GM12878 (cell line): ENCODE results near the gene ANKRD34C. TPM values are rescaled to one million over a fixed set of nuclear protein-coding genes. Genes with fewer than 3 reads are reported as not detected.

Experiments
- ATAC-seq: fragments of 200-7000 bp; cut with Tn5 transposase; 3 replicates; pipeline ENCODE4 v1.9.1; 2020; ENCODE audit warnings: mild to moderate bottlenecking, moderate library complexity
- BruUV-seq: library from RNA; stranded (reverse); fragments of 400-500 nt; replicated peaks from 2 replicates; lab custom pipeline; 2021; lab: Mats Ljungman, UMichigan
- CTCF ChIA-PET: fragments of 300-600 bp; sonication (Branson Sonifier 250); formaldehyde crosslinking; extraction: SDS; loops from one replicate; lab custom pipeline; 2021; ENCODE audit warnings: inconsistent platforms; lab: Yijun Ruan, JAX
- POLR2A ChIA-PET: fragments of 350-600 bp; formaldehyde crosslinking; extraction: SDS; loops from one replicate; lab custom pipeline; 2021; ENCODE audit warnings: inconsistent platforms; lab: Charles Lee
- RAD21 ChIA-PET: fragments of 300-600 bp; sonication (Branson Sonifier 250); formaldehyde crosslinking; loops from one replicate; lab custom pipeline; 2023; ENCODE audit warnings: antibody characterized with exemption; ENCODE audit not compliant: unreplicated experiment; lab: Charles Lee
- SMC1A ChIA-PET: fragments of 300-600 bp; sonication (Branson Sonifier 250); formaldehyde crosslinking; loops from one replicate; lab custom pipeline; 2023; ENCODE audit not compliant: unreplicated experiment, uncharacterized antibody; lab: Charles Lee
- DNase-seq: peaks from one replicate; pipeline ENCODE4 v3.0.0-alpha.2; 2011; ENCODE audit warnings: low read depth, low spot score
- FAIRE-seq: peaks from 3 replicates; lab custom pipeline; 2011; peaks lifted over from hg19 to GRCh38; lab: Jason Lieb, UNC
- H2AFZ ChIP-seq: 2 replicates; pipeline ENCODE4 v1.6.0; 2011; ENCODE audit warnings: low read depth, low read length, control low read depth; ENCODE audit not compliant: control insufficient read depth
- H3K27ac ChIP-seq: 2 replicates; pipeline ENCODE4 v1.5.1; 2011; ENCODE audit warnings: control low read depth; ENCODE audit not compliant: control insufficient read depth, insufficient read depth
- H3K27me3 ChIP-seq, 2 experiments: replicated peaks in 1 of 2; 2 replicates each; pipeline versions ENCODE4 v1.6.0 to v1.6.1; 2011; ENCODE audit warnings: low read length in 1 of 2; ENCODE audit not compliant: control insufficient read depth in 2 of 2, insufficient read depth in 2 of 2
- H3K36me3 ChIP-seq, 2 experiments: 2 replicates each; pipeline ENCODE4 v1.5.1; 2011; ENCODE audit warnings: low read length in 1 of 2; ENCODE audit not compliant: control insufficient read depth in 2 of 2, insufficient read depth in 2 of 2
- H3K4me1 ChIP-seq: 2 replicates; pipeline ENCODE4 v1.6.1; 2011; ENCODE audit warnings: mild to moderate bottlenecking, low read length, moderate library complexity, mixed read lengths; ENCODE audit not compliant: control insufficient read depth, insufficient read depth
- H3K4me2 ChIP-seq: 2 replicates; pipeline ENCODE4 v1.6.0; 2011; ENCODE audit warnings: control low read depth; ENCODE audit not compliant: control insufficient read depth, insufficient read depth
- H3K4me3 ChIP-seq: fragments of 200-600 bp; sonication (generic); 2 replicates; pipeline ENCODE4 v1.5.1; 2016
- H3K79me2 ChIP-seq: 2 replicates; pipeline ENCODE4 v1.6.0; 2011; ENCODE audit warnings: low read length; ENCODE audit not compliant: control insufficient read depth, insufficient read depth
- H3K9ac ChIP-seq: 2 replicates; pipeline ENCODE4 v1.8.0; 2011; ENCODE audit warnings: low read length, control low read depth, mixed read lengths; ENCODE audit not compliant: control insufficient read depth, insufficient read depth
- H3K9me3 ChIP-seq: replicated peaks from 3 replicates; pipeline ENCODE4 v1.5.1; 2011; ENCODE audit warnings: mild to moderate bottlenecking, low read length; ENCODE audit not compliant: control insufficient read depth, insufficient read depth
- H4K20me1 ChIP-seq: 2 replicates; pipeline ENCODE4 v1.6.0; 2011; ENCODE audit not compliant: control insufficient read depth, insufficient read depth
- BCLAF1 ChIP-seq: fragments of 450-650 bp; IDR thresholded peaks from 2 replicates; pipeline ENCODE4 v1.6.1; 2017; ENCODE audit warnings: antibody characterized with exemption, mild to moderate bottlenecking, moderate library complexity
- FOXM1 ChIP-seq: IDR thresholded peaks from 2 replicates; pipeline ENCODE4 v1.6.1; 2012; ENCODE audit warnings: low read depth, mild to moderate bottlenecking, inconsistent platforms, low read length, moderate library complexity
- IRF3 ChIP-seq: fragments of 450-650 bp; IDR thresholded peaks from 2 replicates; pipeline ENCODE4 v1.6.1; 2014; ENCODE audit warnings: mild to moderate bottlenecking
- IRF4 ChIP-seq: IDR thresholded peaks from 2 replicates; pipeline ENCODE4 v1.6.1; 2011; ENCODE audit warnings: low read depth, low read length
- PAX5 ChIP-seq: IDR thresholded peaks from 2 replicates; pipeline ENCODE4 v1.6.1; 2011; ENCODE audit warnings: low read depth, low read length, borderline replicate concordance
- RB1 ChIP-seq: fragments of 450-650 bp; formaldehyde crosslinking; IDR thresholded peaks from 2 replicates; pipeline ENCODE4 v1.6.1; 2017; ENCODE audit warnings: mild to moderate bottlenecking, borderline replicate concordance
- RFX5 ChIP-seq: IDR thresholded peaks from 2 replicates; pipeline ENCODE4 v1.6.1; 2011; ENCODE audit warnings: low read depth, low read length, improper control_type of control experiment
- SMC3 ChIP-seq: IDR thresholded peaks from 2 replicates; pipeline ENCODE4 v1.6.1; 2011; ENCODE audit warnings: low read length, improper control_type of control experiment, borderline replicate concordance
- YY1 ChIP-seq: IDR thresholded peaks from 2 replicates; pipeline ENCODE4 v1.6.1; 2011; ENCODE audit warnings: low read depth, mild to moderate bottlenecking, low read length
- ZNF24 ChIP-seq: fragments of 450-650 bp; IDR thresholded peaks from 2 replicates; pipeline ENCODE4 v1.6.1; 2017; ENCODE audit warnings: antibody characterized with exemption, mild to moderate bottlenecking
- WGBS: methylation state at CpG from one replicate; pipeline ENCODE4 v1.1.6; 2016; ENCODE audit warnings: low lambda C conversion rate; ENCODE audit not compliant: insufficient replicate concordance, insufficient coverage; ENCODE audit errors: missing lambda C conversion rate; 5-methylcytosine and 5-hydroxymethylcytosine counted together
- in situ Hi-C: fragments of 300-500 bp; cut with MboI; formaldehyde crosslinking; loops from 9 replicates; pipeline ENCODE4 v1.14.3; 2018; ENCODE audit warnings: mixed read lengths
- intact Hi-C: fragments of 100-400 bp; cut with micrococcal nuclease; formaldehyde crosslinking; loops from one replicate; pipeline ENCODE4 v1.14.2; 2022; ENCODE audit not compliant: unreplicated experiment
- polyA plus RNA-seq, 11 experiments: library from polyadenylated mRNA; depleted of rRNA in 4 of 11; unstranded in 6 of 11; stranded (reverse) in 5 of 11; fragments of >200 nt; fragmentation: Nextera tagmentation in 4 of 11; fragmentation: Illumina TruSeq in 1 of 11; extraction: Ambion mirVana in 4 of 11; extraction: Trizol in 1 of 11; gene quantifications; 1 replicate in 1 of 11; 2 replicates in 10 of 11; pipeline versions ENCODE4 v1.2.1 to v1.2.3, GENCODE V29; 2011 to 2016; ENCODE audit warnings: inconsistent platforms in 2 of 11, missing spikeins in 2 of 11, low read depth in 1 of 11
- total RNA-seq, 4 experiments: library from RNA; depleted of rRNA in 3 of 4; stranded (reverse); fragments of >200 nt in 3 of 4; fragmentation: Illumina TruSeq in 1 of 4; extraction: Trizol in 1 of 4; gene quantifications; 2 replicates each; pipeline versions ENCODE4 v1.2.1 to v1.2.3, GENCODE V29; 2013 to 2021
- TF ChIP-seq, protein P1 (sequence below): fragments of 450-650 bp; IDR thresholded peaks from 2 replicates; pipeline ENCODE4 v1.6.1; 2017; ENCODE audit warnings: mild to moderate bottlenecking

ANKRD34C gene
- total and polyA plus RNA-seq, 10 of the 15 experiments (the other 5 are each of a cell fraction or from before 2014, with no cell fraction given), result 0.01 TPM; not detected in 9

DNA sequence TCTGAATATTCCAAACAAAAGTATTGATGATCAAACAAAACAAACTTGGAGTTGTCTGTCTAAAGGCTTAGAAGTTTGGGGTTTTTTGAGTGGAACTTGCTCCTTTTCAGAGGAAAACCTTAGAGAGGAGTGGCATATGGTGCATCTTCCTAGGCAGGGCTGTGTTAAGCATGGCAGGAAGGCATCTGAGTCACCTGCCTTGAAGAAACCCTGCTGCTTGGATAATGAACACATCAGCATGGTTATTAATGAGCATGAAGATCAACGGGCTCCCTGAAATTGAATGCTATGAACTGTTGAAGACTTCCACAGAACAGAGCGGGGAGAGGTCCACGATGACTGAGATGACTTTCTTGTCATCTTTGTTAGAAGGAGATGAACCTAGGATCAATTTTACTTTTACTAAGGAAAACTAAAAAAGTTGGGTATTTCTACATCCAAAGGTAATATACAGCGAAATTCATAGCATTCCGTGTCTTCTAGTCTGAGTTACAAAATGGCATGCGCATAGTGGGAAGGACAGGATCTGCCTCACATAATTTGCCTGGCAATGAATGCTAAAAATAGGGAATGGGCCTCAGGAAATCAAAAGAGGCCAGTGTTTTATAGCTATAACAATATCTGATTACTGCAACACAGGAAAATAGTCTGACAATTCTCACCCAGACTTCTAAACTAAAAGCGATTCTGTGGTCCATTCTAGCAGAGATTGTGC is 16.8 kb downstream of the ANKRD34C start:
- ChIA-PET SMC1A (interaction anchor here (1.5 kb wide), 1 partner anchor 82 kb away, joined by 3 read pairs; no protein-coding TSS in a partner anchor), POLR2A (no interaction called here), RAD21 (no interaction called here), CTCF (no interaction called here)
- no peaks in the 10 kb centered on the region for H3K4me1 ChIP-seq
- WGBS, result 37% methylated on average over 7 of the region's 7 CpGs
- no peak for FAIRE-seq
- H3K4me3 ChIP-seq, result no peak overlapping the region
- no peak overlapping the region for H2AFZ ChIP-seq
- no peak overlapping the region for H3K27ac ChIP-seq
- no peak for ATAC-seq
- no peak overlapping the region for H3K4me2 ChIP-seq
- H3K27me3 ChIP-seq, result peaks cover 0 to 9% of the 10 kb centered on the region in 2 experiments; a peak in 1 of 4 replicates
- no peak for DNase-seq
- no peak for TF ChIP-seq IRF4
- no peak for TF ChIP-seq RFX5
- no peak for TF ChIP-seq ZNF24
- TF ChIP-seq RB1, result no peak
- no peak for TF ChIP-seq BCLAF1
- TF ChIP-seq IRF3, result no peak
- TF ChIP-seq PAX5, result no peak
- TF ChIP-seq YY1, result no peak
- TF ChIP-seq, protein P1, sequence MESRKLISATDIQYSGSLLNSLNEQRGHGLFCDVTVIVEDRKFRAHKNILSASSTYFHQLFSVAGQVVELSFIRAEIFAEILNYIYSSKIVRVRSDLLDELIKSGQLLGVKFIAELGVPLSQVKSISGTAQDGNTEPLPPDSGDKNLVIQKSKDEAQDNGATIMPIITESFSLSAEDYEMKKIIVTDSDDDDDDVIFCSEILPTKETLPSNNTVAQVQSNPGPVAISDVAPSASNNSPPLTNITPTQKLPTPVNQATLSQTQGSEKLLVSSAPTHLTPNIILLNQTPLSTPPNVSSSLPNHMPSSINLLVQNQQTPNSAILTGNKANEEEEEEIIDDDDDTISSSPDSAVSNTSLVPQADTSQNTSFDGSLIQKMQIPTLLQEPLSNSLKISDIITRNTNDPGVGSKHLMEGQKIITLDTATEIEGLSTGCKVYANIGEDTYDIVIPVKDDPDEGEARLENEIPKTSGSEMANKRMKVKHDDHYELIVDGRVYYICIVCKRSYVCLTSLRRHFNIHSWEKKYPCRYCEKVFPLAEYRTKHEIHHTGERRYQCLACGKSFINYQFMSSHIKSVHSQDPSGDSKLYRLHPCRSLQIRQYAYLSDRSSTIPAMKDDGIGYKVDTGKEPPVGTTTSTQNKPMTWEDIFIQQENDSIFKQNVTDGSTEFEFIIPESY, result no peak
- no peak for TF ChIP-seq FOXM1
- no peak for TF ChIP-seq SMC3
- no peaks in the 10 kb centered on the region for H3K36me3 ChIP-seq
- H4K20me1 ChIP-seq, result no peaks in the 10 kb centered on the region
- in situ Hi-C loops (no loop called here), intact Hi-C loops (no loop called here)
- no TSS peak for BruUV-seq
- no peaks in the 10 kb centered on the region for H3K79me2 ChIP-seq
- no peaks in the 10 kb centered on the region for H3K9me3 ChIP-seq
- no peak overlapping the region for H3K9ac ChIP-seq
